HG03025 (cell line): ENCODE data around the gene SSR3.

Experiments used
- ATAC-seq: cut with Tn5 transposase; IDR thresholded peaks from one replicate; pipeline ENCODE4 v1.9.1; 2021; ENCODE audit warnings: mild to moderate bottlenecking, moderate library complexity; ENCODE audit not compliant: unreplicated experiment, low FRiP score

SSR3 gene

DNA sequence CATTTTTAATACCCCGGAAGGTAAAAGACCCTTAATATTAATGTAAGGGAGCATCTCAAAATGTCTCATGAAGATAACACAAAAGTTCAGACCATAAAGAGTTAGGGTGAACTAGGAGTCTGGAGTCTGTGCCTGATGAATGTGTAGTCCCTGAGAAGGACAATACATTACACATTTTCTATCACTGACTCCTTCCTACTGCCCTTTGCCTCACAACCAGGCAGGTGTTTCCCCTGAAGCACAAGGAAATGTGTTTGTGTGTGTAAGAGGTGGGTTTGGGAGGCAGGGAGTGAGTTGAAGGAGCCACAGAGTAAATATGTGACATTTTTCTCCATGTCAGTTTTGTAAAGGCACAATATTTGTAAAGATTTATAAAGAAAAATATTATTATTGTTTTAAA lies 59.1 kb downstream of the SSR3 start:
- ATAC-seq = no peak

DNA sequence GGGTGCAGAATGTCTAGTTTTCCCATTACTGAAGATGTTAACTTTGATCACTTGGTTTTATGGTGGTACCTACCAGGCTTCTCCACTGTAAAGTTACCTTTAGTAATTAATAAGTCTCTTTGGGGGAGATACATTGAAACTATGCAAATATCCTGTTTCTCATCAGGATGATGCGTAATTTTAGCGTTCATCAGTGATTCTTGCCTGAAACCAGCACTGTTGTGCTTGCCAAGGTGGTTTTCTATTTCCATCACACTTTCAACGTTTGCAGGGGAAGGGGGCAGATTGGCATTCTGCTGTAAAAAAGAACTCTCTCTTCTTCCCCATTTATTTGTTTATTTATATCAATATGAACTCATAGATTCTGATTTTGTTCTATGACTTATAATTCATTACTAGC lies 61.0 kb downstream of the SSR3 start:
- no peak for ATAC-seq

DNA sequence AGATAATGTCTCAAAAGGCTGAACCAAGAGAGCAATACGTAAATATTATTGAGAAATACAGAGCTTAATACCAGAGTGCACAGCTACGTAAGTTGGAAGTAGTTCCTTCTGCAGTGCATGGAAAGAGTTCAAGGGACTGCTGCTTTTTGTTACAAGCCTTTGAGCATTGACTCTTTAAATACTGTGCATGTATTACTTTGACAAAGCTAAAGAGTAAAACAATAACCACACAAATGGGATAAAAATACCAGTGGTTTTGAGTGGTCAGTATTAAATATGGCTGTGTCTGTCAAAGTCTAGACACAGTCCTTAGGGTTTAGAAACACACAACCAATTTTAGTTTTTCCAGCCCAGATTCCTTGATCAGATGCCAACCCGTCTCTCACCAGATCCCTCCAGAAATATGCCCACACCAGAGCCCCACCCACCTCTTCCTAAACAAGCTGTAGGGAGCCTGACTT lies 62.1 kb downstream of the SSR3 start:
- ATAC-seq = no peak

DNA sequence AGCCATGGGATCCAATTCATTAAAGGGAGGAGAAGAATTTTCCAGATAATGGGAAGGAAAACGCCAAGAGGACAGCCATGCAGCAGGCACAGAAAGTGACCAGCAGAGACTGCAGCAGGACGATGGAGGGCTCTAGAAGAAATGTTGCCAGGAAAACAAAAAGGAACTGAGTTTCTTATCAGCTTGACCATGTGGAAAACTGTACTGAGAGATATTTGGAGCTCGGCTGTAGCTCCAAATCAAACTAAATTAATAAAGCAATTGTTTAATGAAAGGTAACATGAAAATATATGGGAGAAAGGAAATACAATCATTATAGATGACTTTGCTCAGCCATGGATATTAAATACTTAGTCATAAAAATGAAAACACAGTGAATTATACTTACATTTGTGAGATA lies 63.7 kb downstream of the SSR3 start:
- no peak for ATAC-seq
